ENCODE measurements around the gene CKS1B. TPM values are rescaled to one million over a fixed set of nuclear protein-coding genes. Genes with fewer than 3 reads are reported as not detected.

CKS1B gene
- total and polyA plus RNA-seq, 7 donors = 10.2 to 104 (median 35.7) TPM

GRCh38 chr1:155017946-155018316 is 43.5 kb downstream of the CKS1B start:
- intact Hi-C loops (cut with DNase I) = loop anchor here (1.0 kb wide), 2 partner anchors 43 to 57 kb away; partner anchors contain the start of gene PYGO2
- 35 to 48% methylated on average over 6 of the region's 6 CpGs for WGBS, 2 donors

GRCh38 chr1:155018617-155019348 is 44.3 kb downstream of the CKS1B start:
- WGBS, 2 donors = 89 to 90% methylated on average over 8 of the region's 8 CpGs
- peak overlapping the region in 1 of 4 donors; percentile 88 for H3K27ac ChIP-seq

More at GRCh38 chr1:155017946-155018316, 43.5 kb downstream of the CKS1B start:
- no peak for TF ChIP-seq CTCF (IDR thresholded peaks at IDR 0.05)
- no peak for TF ChIP-seq POLR2AphosphoS5 (IDR thresholded peaks at IDR 0.05)
- H3K4me3 ChIP-seq = peak overlapping the region; percentile 40 to 58 (median 53)
- no peaks in the 10 kb centered on the region for H3K9me3 ChIP-seq
- peak overlapping the region; percentile 88 to 92 (median 90) for H3K27ac ChIP-seq
- DNase-seq = peak; percentile 69
- H3K36me3 ChIP-seq = peaks cover 0 to 28% (median 9%) of the 10 kb centered on the region in 4 donors
- H3K4me1 ChIP-seq = peaks cover 0 to 29% (median 22%) of the 10 kb centered on the region in 4 donors
- H3K27me3 ChIP-seq = no peaks in the 10 kb centered on the region

GRCh38 chr1:155019377-155020245 is 45.1 kb downstream of the CKS1B start:
- no peak for TF ChIP-seq EP300 (IDR thresholded peaks at IDR 0.05)
- TF ChIP-seq POLR2AphosphoS5 (IDR thresholded peaks at IDR 0.05) = no peak
- no peak for TF ChIP-seq CTCF (IDR thresholded peaks at IDR 0.05)
- no peak for TF ChIP-seq POLR2A (IDR thresholded peaks at IDR 0.05)
- 73 to 78% methylated on average over 11 of the region's 11 CpGs for WGBS, 2 donors
- intact Hi-C loops (cut with DNase I) = no loop called here
- H3K36me3 ChIP-seq = peaks cover 0 to 21% (median 7%) of the 10 kb centered on the region in 4 donors
- H3K27me3 ChIP-seq = no peaks in the 10 kb centered on the region
- H3K27ac ChIP-seq = no peak overlapping the region
- H3K4me1 ChIP-seq = peaks cover 0 to 24% (median 20%) of the 10 kb centered on the region in 4 donors
- no peaks in the 10 kb centered on the region for H3K9me3 ChIP-seq
- H3K4me3 ChIP-seq = no peak overlapping the region
- peak; percentile 51 for DNase-seq

More at GRCh38 chr1:155018617-155019348, 44.3 kb downstream of the CKS1B start:
- TF ChIP-seq POLR2AphosphoS5 (IDR thresholded peaks at IDR 0.05) = no peak
- TF ChIP-seq EP300 (IDR thresholded peaks at IDR 0.05) = no peak
- TF ChIP-seq POLR2A (IDR thresholded peaks at IDR 0.05) = no peak
- no peak for TF ChIP-seq CTCF (IDR thresholded peaks at IDR 0.05)
- Histone ChIP-seq H3K9me3 (no peaks in the 10 kb centered on the region), H3K36me3 (peaks cover 0 to 28% (median 9%) of the 10 kb centered on the region in 4 donors), H3K4me1 (peaks cover 0 to 24% (median 20%) of the 10 kb centered on the region in 4 donors), H3K27me3 (no peaks in the 10 kb centered on the region), H3K4me3 (no peak overlapping the region)
- intact Hi-C loops (cut with DNase I) = no loop called here
- DNase-seq = peak; percentile 63

- peaks cover 0 to 12% (median 10%) of the 10 kb centered on the region in 4 donors for H3K4me1 ChIP-seq
- no peak overlapping the region for H3K4me3 ChIP-seq
- WGBS, 2 donors = 84 to 86% methylated on average over 8 of the region's 8 CpGs
- no peaks in the 10 kb centered on the region for H3K27me3 ChIP-seq
- no peak for DNase-seq
- H3K27ac ChIP-seq = no peak overlapping the region
- no peak for TF ChIP-seq POLR2A (IDR thresholded peaks at IDR 0.05)
- no peak for TF ChIP-seq CTCF (IDR thresholded peaks at IDR 0.05)
- no peak for TF ChIP-seq POLR2AphosphoS5 (IDR thresholded peaks at IDR 0.05)
- TF ChIP-seq EP300 (IDR thresholded peaks at IDR 0.05) = no peak
- intact Hi-C loops (cut with DNase I) = no loop called here
- H3K9me3 ChIP-seq = no peaks in the 10 kb centered on the region
- no peaks in the 10 kb centered on the region for H3K36me3 ChIP-seq
Observed at GRCh38 chr1:155022136-155022926, 47.9 kb downstream of the CKS1B start.

All from sigmoid colon (tissue), 7 donors.